Panc1 (cell line): ENCODE measurements around the gene SLC39A10.

Experiments
- TCF7L2 ChIP-seq: IDR thresholded peaks from 2 replicates; pipeline ENCODE4 v1.6.1; 2011; ENCODE audit warnings: mild to moderate bottlenecking, low read depth, low read length, inconsistent platforms
- TF ChIP-seq, protein P1 (sequence below): fragments of 450-650 bp; IDR thresholded peaks from 2 replicates; pipeline ENCODE4 v1.5.1; 2017; ENCODE audit warnings: mild to moderate bottlenecking

DNA sequence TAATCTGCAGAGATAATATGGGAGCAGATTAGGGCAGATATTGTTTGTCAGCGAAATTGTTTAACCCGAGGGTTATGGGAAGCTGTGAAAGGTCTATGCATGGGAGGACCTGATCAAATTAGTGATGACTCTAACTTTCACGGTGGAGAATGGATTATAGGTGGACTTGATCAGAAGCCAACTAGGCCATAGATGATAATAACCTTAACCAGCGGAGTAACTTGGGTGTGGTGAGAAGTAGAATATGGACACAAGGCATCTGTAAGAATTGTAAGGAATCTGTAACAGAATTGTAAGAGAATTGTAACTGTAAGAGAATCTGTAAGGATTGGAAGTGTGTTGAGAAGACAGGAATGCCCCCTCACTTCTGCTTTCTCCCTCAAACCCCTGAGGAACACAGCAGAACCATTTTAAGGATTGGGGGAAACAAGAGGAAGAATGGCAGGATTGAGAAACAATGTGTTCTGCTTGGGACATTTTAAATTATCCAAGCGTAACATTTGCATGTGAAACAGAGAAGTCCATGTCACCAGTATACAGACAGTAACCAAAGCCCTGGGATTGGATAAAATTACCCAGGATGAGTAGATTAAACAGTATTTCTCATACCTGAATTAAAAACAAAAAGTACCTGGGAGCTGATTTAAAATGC, 14.9 kb upstream of the SLC39A10 start:
- no peak for TF ChIP-seq TCF7L2
- TF ChIP-seq, protein P1, sequence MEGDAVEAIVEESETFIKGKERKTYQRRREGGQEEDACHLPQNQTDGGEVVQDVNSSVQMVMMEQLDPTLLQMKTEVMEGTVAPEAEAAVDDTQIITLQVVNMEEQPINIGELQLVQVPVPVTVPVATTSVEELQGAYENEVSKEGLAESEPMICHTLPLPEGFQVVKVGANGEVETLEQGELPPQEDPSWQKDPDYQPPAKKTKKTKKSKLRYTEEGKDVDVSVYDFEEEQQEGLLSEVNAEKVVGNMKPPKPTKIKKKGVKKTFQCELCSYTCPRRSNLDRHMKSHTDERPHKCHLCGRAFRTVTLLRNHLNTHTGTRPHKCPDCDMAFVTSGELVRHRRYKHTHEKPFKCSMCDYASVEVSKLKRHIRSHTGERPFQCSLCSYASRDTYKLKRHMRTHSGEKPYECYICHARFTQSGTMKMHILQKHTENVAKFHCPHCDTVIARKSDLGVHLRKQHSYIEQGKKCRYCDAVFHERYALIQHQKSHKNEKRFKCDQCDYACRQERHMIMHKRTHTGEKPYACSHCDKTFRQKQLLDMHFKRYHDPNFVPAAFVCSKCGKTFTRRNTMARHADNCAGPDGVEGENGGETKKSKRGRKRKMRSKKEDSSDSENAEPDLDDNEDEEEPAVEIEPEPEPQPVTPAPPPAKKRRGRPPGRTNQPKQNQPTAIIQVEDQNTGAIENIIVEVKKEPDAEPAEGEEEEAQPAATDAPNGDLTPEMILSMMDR: no peak
